Inflammatory macrophage (primary cell): ENCODE results near the gene LMAN1L.

ENCODE experiments used
- DNase-seq, 2 donors: peaks; one replicate each; pipeline ENCODE4 v3.0.0-alpha.2; 2020 to 2022

Gene LMAN1L

DNA sequence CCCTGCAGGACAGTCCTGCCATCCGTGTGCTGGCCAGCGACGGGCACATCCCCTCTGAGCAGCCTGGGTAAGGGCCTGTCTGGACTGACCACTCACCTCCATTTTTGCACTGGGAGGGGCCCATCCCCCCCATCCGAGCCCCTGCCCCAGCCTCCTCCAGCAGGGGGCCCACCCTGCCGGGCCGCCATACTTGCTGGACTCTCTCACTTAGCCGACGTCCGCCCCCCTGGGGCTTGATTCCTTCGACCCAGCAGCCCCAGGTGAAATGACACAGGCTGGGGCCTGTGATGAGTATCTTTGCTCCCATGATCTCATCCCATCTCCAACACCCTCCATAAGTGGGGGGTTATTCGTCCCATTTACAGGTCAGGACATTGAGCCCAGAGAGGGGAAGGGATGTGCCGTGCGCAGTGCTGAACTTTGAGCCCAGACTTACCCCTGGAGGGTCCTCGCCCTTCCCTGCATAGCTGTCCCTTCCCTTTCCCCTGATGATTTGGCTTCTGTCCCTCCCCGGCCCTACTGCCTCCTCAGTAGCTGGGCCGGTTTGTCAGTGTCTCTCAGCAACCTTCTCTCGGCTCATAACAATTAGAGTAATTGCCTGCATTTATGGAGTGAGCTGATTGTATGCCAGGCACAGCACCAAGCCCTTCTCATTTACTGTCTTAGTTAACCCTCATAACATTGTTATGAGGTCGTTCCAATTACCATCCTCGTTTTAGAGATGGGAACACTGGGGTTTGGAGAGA, 4.2 kb downstream of the LMAN1L start:
- no peak for DNase-seq

DNA sequence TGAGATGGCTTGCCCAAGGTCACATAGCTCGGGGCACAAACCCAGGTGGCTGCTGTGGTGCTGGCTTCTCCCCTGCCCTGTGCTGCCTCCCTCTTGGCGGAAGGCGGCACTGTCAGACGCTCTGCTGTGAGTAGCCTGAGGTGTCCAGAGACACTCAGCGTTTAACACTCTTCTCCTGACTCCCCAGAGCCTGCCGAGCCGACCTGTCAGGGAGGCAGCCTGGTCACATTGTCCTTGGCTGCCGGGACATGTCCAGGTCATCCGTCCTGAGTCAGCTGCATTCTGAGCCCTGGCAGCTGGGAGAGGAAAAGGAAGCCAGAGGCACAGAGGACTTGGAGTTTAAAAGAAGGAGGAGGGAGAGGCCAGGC, 4.7 kb downstream of the LMAN1L start:
- no peak for DNase-seq

DNA sequence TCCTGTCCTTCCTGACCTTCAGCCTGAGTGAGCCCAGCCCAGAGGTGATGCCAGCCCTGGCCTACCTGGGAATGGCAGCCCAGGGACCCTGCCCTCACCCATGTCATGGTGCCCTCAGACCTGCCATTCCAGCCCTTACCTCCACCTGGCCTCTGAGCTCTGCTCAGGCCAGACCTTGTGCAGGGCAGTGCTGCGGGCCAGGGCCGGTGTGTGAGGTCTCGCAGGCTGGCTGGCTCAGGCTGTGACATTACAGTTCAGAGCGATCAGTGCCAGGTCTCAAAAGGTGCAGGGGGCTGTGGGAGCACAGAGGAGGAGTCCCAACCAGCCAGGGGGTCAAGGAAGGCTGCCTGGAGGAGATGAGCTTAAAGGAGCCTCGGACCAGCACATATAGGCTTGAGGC, 7.4 kb downstream of the LMAN1L start:
- DNase-seq, result no peak

DNA sequence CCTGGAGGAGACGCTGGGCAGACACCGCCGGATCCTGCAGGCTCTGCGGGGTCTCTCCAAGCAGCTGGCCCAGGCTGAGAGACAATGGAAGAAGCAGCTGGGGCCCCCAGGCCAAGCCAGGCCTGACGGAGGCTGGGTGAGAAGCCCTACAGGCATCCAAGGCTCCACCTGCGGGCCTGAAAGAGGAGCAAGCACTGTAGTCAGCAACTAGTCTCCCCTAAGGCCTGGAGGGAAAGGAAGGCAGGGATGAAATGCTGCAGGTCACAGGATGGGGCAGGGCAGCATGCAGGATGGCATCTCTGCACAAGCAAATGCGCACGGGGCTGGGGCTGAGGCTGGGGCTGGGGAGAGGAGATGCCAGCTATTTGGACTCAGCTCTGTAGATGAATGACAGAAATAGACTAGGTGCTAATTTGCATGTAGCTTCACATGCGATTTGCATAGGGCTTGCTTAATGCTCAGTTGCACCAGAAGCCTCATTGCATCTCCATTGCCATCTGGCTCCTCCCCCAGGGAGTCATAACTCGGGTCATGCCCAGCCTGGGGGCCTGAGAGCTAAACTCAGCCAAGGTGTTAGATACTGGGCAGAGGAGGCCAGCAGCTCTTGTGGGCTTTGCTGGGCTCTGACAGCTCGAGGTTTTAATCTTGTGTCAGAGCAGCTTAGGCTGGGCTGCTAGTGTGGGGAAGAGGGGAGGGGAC, 8.6 kb downstream of the LMAN1L start:
- peak; percentile 38 to 62 for DNase-seq

DNA sequence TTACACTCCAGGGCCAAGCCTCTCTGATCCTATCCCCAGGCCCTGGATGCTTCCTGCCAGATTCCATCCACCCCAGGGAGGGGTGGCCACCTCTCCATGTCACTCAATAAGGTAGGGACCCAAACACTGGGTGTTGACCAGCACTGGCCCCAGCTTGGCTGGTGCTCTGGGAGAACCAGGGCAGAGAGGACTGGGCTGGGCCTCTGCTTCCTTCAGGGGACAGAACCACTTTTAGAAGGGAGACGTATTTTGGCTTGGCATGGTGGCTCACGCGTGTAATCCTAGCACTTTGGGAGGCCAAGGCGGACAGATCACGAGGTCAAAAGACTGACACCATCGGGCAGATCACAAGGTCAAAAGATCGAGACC, 9.1 kb downstream of the LMAN1L start:
- DNase-seq, result no peak

DNA sequence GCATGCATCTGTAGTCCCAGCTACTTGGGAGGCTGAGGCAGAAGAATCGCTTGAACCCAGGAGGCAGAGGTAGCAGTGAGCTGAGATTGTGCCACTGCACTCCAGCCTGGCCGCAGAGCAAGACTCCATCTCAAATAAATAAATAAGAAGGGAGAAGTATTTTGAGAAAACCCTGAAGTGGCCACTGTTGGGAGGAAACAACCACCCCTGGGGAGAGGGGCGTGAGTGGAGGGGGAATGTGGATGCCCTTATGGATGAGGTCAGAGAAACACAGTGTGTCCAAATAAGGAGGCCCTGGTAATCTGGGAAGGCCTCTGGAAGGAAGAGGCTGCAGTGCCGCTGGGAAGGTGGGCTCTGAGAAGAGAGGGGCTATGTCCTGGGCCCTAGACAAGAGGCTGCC, 9.6 kb downstream of the LMAN1L start:
- DNase-seq, result no peak

DNA sequence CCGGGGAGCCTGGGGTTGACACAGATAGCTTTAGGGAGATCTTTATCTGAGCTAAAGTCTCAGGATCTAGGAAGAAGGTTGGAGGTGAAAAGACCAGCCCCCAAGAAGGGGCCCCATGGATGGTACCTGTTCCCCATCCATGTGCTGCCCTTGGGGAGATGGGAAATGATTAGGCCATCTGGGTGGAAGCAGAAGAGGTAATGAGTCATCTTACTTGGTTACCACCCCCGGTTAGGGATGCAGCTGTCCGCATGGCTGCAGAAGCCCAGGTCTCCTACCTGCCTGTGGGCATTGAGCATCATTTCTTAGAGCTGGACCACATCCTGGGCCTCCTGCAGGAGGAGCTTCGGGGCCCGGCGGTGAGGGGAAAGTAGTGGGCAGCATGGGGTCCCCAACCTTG, 10.7 kb downstream of the LMAN1L start:
- DNase-seq, result no peak

DNA sequence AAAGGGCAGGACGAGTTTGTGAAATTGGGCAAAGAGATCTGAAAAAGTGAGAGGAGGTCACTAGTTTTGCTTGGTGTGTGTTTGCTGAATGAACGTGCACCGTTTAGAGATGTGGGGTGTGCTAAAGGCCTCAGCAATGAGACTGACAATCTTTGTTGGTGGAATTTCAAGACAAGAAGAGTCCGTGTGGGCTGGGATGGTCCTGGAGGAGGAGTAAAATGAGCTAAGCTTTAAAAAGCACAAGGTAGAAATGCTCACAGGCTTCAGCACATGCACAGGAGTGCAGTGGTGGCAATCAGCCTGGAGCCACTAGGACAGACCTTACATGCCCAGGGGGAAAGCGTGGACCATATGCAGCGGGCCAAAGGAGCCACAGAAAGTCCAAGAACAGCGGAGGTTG, 12.3 kb downstream of the LMAN1L start:
- no peak for DNase-seq

DNA sequence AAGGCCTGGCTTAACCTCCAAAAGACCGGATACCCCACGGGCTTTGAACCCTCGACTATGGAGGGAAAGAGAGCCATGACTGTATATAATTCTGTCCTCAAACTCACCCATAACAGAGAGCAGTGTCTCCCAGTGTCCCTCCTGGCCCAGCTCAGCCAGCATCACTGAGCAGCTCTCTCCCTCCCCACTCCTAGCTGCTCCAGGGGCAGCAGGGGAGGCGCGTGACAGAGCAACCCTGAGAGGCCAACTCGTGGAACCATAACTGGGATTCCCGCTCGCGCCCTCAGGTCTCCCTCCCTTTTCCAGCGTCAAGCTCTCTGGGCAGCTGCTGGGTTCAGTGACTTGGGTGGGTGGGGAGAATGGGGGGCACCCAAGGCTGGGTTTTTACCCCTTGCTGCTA, 13.2 kb downstream of the LMAN1L start:
- no peak for DNase-seq

DNA sequence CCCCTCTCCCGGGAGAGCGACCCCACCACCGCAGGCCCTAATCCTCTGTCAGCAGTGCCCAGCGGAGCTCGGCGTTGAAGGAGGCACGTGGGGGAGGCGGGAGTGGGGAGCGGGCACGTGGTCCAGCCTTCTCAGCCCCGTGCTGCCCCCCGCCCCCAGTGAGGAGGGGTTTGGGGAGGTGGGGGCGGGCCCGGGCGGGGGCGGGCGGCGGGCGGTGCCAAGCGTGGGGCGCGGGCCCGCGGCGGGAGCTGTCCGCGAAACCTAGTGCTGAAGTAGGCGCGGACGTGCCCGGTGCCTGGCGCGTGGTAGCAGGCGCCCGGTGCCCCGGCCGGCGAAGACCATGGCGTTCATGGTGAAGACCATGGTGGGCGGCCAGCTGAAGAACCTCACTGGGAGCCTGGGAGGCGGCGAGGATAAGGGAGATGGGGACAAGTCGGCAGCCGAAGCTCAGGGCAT, 13.8 kb downstream of the LMAN1L start, which contains the start of gene CPLX3:
TSS of gene CPLX3 (plus strand) at position 264 of the 456 bp plus-strand sequence. CDS start at position 341, 77 bp downstream.
- peak in 1 of 2 donors; percentile 21 for DNase-seq

DNA sequence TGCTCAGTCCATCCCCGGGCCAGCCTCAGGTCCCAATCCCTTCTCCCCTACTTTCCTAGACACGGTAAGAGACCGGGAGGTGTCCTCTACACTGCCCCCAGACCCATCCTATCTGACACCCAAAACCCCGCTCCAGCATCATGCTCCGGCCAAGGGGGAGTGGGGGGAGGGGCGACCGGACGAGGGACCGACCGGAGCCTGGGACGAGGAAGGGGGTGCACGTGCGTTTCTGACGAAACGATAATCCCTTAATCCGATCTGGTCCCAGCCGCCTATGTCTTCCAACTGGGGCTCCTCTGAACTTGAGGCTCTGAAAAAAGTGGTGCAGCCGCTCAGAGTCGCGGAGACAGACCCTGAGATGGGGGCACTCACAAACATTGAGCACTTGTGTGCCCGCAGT, 14.3 kb downstream of the LMAN1L start:
- no peak for DNase-seq

DNA sequence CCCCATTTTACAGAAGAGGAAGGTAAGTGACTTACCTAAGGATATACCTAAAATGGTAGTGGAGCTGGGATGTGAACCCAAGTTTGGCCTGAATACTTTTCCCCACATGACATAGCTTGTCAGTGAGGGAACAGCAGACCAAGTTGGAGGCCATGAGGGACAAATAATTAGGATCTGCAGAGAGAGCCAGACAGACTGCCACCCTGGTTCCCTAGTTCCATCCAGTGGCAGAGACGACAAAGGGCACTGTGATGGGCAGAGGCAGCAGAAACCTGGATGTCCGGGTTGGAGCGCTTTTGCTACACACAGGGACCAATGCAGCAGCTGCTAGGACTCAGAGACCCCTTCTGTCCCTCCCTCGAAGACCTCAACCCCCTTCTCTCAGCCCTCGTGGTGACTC, 15.0 kb downstream of the LMAN1L start:
- DNase-seq, result no peak

DNA sequence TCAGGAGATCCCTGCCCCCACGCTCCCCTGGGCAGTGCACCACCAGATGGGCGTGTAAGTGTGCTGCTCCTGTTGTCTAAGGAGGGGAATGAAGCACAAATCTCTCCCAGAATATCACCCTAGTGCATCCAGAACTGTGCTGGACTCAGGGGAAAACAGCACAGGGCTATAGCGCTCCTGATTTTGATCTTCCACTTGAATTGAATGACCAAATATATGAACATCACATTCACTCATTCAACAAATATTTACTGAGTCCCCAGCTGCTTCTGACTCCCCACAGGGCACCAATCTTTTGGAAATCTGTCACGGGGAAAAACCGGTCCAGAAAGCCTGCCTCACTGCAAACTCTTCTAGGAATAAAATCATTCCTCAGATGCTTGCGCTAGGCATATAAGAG, 16.2 kb downstream of the LMAN1L start:
- DNase-seq, result no peak

DNA sequence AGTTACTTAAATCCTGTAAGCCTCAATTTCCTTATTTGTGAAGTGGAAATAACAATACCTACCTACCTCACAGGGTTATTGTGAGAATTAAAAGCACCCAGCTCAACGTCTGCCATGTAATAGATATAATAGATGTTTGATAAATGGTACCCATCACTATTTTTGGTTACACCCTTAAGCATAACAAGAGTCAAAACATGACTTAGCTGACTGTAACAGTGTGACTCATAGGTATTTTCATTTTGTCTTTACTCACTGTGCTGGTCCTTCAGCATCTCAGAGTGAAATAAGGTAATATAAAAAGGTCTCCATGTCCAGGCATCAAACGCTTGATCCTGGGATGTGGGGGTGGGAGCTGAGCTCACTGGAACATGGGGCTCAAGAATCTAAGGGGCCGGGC, 16.9 kb downstream of the LMAN1L start:
- no peak for DNase-seq

DNA sequence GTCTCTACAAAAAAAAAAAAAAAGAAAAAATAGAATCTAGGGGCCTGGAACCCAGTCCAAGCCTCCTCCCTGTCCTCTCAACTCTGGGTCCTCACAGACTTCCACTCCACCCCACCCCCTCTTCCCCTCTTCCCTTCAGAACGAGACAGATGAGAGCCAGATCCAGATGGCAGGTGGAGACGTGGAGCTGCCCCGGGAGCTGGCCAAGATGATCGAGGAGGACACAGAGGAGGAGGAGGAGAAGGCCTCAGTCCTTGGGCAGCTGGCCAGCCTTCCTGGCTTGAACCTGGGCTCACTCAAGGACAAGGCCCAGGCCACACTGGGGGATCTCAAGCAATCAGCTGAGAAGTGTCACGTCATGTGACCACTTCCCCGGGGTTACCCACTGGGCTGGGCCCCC, 17.4 kb downstream of the LMAN1L start:
- DNase-seq, result no peak

DNA sequence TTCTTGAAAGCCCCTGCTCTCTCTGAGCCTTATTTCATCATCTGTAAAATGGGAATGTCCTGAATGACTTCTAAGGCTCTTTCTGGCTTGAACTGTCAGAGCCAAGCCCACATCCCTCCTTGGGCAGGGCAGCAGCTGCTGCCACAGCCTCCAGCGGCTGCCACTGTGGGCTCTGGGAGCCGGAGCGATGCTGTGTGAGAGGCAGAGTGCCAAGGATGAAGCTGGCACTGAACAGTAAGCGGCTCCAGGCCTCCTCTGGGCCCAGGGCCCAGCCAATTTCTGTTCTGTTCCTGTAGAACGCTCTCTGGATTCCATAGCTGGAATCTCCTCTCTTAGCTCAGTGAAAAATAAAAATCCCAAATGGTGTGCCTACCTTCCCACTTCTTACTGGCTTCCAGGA, 18.2 kb downstream of the LMAN1L start:
- DNase-seq, result no peak

DNA sequence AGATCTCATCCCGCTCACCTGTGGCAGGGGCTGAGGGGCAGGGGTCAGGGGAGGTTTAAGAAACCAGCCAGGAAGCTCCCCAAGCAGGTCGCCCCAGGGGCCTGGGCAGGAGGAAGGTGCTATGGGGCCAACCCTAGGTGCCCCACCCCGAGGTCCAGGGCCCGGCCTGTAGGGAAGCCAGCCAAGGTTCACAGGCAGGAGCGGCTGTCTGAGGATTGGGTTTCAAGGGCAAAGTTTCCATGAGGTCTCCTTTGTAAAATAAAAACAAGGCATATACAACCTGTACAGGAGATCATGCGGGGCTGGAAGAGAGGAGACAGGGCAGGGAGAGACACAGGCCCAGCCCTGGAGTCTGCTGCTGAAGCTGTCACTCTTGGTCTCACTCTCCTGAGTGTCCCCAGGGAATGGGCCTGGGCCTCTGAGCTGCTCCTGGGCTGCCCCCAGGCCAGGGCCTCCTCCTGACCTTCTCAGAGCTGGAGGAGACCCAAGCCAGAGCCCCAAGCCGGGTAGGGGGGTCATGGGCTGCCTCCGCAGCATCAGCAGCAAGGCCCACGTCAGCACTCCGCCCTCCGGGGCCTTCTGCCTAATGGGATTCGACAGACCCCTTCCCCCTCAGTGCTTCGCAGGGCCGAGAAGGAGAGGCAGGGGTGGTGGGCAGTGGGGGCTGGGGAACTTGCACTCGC, 19.3 kb downstream of the LMAN1L start:
- no peak for DNase-seq

DNA sequence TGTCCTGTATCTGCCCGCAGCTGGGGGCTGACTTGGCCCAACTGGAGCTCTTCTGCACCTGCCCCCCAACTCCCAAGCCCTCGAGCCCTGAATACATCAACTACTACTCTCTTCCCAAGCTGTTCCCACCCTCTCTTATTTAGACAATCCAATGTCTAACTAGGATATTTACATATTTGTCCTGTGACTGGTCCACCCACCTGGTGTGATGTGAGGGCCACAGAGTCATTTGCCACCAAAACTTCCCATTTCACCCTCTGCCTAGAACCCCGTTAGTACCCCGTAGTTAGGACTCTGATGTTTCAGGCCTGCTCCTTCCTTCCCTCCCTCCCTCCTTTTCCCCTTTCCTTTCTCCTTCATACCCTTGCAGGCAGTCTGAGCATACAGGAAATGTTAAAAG, 20.2 kb downstream of the LMAN1L start:
- DNase-seq, result peak in 1 of 2 donors; percentile 46

DNA sequence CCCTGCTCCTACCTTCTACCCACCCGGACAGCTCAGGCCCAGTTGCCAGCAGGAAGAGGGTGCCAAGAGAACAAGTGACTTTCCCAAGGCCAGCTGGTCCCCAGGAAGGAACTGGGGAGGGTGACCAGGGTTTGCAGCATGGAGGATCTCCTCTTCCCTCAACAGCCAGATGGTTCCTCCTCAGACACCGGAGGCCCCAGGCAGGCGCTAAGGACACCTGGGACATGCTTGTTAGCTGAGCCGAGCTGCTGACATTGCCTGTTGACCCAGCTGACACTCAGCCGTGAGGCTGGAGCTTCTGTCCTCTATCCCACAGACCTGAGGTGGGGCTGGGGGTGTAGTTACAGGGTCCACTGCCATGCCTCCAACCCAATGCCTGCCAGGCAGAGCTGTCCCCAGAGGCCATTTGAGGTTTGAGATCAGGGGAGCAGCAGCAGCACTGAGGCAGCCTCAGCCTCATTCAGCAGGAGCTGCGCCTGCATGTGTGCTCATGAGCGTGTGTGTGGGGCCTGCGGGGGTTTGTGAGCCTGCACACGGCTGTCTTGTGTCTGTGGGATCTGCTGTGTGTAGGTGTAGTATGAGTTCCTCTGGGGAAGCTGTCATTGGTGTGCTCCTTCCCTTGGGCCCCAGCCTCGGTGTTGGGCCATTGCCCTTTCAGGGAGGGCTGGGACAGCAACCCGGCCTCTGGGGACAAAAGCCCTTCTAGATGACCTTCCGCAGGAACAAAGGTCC, 20.9 kb downstream of the LMAN1L start:
- peak; percentile 28 to 72 for DNase-seq

DNA sequence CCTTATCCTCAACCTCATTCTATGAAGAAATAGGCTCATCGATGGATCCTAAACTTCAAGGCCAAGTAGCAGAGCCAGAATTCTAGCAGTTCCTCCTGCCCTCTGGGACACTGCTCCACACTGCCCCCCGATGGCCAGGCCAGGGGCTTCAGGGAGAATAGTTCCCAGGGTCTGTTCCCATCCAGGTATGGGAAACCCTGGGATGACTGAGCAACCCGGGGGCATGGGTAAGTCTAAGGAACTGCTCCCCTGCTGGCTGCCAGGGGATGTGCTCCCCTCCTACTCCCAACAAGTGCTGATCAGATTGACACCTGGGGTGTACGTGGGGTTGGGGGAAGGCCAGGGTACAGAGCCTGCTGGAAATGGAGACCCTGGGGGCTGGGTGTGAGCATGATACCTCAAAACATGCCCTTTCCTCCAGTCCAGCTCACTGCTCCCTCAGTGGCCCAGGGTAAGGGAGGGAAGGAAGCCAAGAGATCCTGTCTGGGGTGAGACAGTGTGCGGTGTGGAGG, 22.7 kb downstream of the LMAN1L start:
- DNase-seq, result peak; percentile 60 to 63

DNA sequence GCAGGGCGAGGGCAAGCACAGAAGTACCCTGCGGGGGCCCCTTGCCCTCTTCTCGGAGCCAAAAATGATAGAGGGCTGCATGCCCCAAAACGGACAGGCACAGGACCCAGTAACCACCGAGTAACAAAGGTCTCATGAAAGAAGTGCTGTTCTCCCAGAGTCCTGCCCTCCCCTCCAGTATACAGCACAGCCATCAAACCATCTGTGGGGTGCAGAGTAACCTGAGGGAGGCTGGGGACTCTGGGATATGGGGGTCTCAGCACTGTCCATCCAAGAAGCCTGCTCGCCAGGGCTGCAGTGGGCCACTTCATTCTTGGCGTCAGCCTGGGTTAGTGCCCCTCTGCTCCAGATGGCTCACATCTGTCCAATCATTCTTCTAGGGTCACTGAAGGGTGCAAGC, 24.2 kb downstream of the LMAN1L start:
- no peak for DNase-seq

DNA sequence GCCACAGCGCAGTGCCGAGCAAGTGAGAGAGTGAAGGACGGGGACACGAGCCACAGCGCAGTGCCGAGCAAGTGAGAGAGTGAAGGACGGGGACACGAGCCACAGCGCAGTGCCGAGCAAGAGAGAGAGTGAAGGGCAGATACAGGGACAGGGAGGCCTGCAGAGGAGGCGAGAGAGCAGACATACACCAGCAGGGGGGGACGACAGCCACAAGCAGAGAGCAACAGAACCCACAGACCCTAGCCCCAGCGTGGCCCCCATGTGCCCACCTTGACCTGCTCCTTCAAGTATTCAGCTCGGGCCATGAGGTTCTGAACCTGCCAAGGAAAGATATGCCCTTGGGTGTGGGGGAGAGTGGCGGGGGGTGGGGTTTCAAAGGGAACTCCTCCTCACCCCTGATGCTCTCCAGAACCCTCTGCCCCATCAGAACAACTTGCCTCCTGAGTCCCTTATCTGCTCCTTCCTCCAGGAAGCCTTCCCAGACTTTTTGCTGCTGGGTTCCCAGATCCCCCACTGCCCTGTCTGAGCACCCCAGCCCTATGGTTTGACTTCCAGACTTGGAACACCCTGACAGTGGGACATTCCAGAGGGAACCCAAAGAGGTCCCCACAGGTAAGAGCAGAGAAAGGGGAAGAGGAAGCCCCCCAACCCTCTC, 25.0 kb downstream of the LMAN1L start:
- DNase-seq, result no peak
